Measurements from ENCODE around the gene PRDM2.
A peak's percentile ranks its signal among the peaks of the same experiment; 100 is the strongest.

Gene PRDM2

GRCh38 chr1:13807209-13807608 lies 107.2 kb downstream of the PRDM2 start:
- no peak for DNase-seq (ENCODE audit: extremely low read depth, low read depth)
- TF ChIP-seq CTCF (IDR thresholded peaks at IDR 0.05; ENCODE audit: low read depth, low read length), result peak; percentile 49

GRCh38 chr1:13808729-13809131 lies 108.7 kb downstream of the PRDM2 start:
- no peak for TF ChIP-seq CTCF (IDR thresholded peaks at IDR 0.05; ENCODE audit: low read depth, low read length)
- DNase-seq (ENCODE audit: extremely low read depth, low read depth), result no peak

DNA sequence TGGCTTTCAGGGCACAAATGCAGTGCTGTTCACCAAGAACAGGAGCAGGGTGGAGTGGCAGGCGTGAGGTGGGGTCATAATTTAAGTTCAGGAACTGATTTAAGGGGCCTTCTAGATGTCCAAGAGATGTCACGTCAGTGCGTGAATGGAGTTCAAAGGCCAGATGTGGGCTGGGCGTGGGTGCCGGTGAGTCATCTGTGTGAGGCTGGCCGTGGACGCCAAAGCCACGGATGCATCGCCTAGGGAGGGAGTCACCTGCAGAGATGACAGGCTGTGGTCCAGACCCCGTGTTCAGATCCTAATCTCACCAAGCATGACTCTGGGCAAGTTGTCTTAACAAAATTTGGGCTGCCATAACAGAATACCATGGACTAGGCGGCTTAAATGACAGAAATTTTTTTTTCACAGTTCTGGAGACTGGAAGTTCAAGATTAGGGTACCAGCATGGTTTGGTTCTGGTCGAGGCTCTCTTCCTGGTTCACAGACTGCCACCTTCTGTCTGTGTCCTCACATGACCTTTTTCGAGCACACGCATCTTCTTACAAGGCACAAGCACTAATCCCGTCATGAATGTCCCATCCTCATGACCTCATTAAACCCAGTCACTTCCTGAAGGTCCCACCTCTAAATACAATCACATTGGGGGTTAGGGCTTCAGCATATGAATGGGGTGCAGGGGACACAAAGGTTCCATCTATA lies 109.6 kb downstream of the PRDM2 start:
- DNase-seq (ENCODE audit: extremely low read depth, low read depth), result no peak
- TF ChIP-seq CTCF (IDR thresholded peaks at IDR 0.05; ENCODE audit: low read depth, low read length), result no peak

- no peak for TF ChIP-seq CTCF (IDR thresholded peaks at IDR 0.05; ENCODE audit: low read depth, low read length)
- DNase-seq (ENCODE audit: extremely low read depth, low read depth), result no peak
Observed at GRCh38 chr1:13812456-13813397, 112.7 kb downstream of the PRDM2 start.

DNA sequence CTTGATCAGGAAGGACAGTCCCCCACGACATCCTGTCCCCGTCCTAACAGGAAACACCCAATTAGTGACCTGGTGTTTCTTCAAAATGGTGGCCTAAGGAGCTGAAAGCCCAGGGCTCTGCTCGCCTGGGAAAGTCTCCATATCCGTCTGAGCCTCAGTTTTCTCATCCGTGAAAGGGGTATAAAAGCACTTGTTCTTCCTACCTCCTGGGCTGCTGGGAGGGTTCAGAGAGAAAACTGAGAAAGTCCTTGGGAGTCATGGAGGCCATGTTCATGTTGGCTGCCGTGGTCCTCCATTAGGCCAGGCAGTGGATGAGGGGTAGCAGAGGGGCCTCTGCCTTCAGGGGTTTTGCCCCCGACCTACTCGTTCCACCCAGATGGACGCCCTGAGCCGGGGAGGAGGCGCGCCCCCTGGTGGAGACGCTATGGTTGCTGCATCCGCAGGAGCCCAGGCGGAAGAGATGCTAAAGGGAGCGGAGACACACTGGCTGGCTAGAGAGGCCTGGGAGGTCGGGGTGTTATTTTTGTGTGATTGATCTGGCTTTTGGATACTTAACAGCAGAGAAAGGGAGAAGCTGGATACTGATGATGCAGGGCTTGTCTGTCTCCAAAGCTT lies 113.5 kb downstream of the PRDM2 start:
- DNase-seq (ENCODE audit: extremely low read depth, low read depth), result no peak
- TF ChIP-seq CTCF (IDR thresholded peaks at IDR 0.05; ENCODE audit: low read depth, low read length), result peak; percentile 66

GRCh38 chr1:13814131-13814530 lies 114.1 kb downstream of the PRDM2 start:
- no peak for TF ChIP-seq CTCF (IDR thresholded peaks at IDR 0.05; ENCODE audit: low read depth, low read length)
- no peak for DNase-seq (ENCODE audit: extremely low read depth, low read depth)
